ENCODE data around the gene TULP4. TPM values are rescaled to one million over a fixed set of nuclear protein-coding genes. Genes with fewer than 3 reads are reported as not detected.

The TULP4 gene
- total RNA-seq, 1 experiment from 2014 or later: 21.5 TPM

DNA sequence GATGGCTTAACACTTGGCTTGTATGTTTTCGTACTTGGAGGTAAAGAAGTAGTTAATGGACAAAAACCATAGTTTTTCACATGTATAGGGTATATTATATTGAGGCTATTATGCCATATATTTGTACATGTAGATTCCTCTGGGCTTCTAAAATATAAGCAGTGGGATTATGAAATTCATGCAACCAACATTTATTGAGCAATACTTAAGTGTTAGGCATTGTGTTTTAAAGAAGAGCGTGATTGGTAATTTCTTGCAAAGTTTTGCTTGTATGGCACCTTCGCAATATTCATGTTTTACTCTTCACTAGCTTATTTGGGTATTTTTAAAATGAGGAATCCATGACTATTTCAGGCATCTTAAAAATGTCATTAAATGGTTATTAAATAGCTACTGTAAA lies 2.5 kb downstream of the TULP4 start:
- ChIA-PET POLR2A (ENCODE audit: unreplicated experiment) (no interaction called here), CTCF (no interaction called here)
- Histone ChIP-seq H4K20me1 (ENCODE audit: low read length) (no peaks in the 10 kb centered on the region), H3K9me2 (replicated peaks; ENCODE audit: low read length) (no peaks in the 10 kb centered on the region), H3K9me3 (ENCODE audit: low read length) (no peaks in the 10 kb centered on the region), H3K4me2 (ENCODE audit: low read length) (no peak overlapping the region), H3K27me3 (ENCODE audit: low read length) (no peaks in the 10 kb centered on the region), H3K4me3 (ENCODE audit: low read length) (no peak overlapping the region), H3K36me3 (ENCODE audit: low read depth, low read length) (no peaks in the 10 kb centered on the region), H3F3A (ENCODE audit: low read length, unreplicated experiment) (no peaks in the 10 kb centered on the region), H3K9ac (ENCODE audit: low read length) (no peak overlapping the region), H2AFZ (ENCODE audit: low read length) (no peak overlapping the region), H3K4me1 (ENCODE audit: insufficient read depth, low read length) (peaks cover 5% of the 10 kb centered on the region; the same call in 1 of the 2 replicates), H3K27ac (ENCODE audit: low read length) (no peak overlapping the region), H3K79me2 (ENCODE audit: low read length) (peaks cover 24% of the 10 kb centered on the region)
- intact Hi-C loops (cut with micrococcal nuclease): no loop called here
- ATAC-seq (no peak), DNase-seq (no peak)
- no TSS peak for BruUV-seq (replicated peaks)
- TF ChIP-seq, protein P1, sequence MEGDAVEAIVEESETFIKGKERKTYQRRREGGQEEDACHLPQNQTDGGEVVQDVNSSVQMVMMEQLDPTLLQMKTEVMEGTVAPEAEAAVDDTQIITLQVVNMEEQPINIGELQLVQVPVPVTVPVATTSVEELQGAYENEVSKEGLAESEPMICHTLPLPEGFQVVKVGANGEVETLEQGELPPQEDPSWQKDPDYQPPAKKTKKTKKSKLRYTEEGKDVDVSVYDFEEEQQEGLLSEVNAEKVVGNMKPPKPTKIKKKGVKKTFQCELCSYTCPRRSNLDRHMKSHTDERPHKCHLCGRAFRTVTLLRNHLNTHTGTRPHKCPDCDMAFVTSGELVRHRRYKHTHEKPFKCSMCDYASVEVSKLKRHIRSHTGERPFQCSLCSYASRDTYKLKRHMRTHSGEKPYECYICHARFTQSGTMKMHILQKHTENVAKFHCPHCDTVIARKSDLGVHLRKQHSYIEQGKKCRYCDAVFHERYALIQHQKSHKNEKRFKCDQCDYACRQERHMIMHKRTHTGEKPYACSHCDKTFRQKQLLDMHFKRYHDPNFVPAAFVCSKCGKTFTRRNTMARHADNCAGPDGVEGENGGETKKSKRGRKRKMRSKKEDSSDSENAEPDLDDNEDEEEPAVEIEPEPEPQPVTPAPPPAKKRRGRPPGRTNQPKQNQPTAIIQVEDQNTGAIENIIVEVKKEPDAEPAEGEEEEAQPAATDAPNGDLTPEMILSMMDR (conservative IDR thresholded peaks at IDR 0.05; ENCODE audit: low read depth, low read length): no peak
- TF ChIP-seq EZH2 (IDR thresholded peaks at IDR 0.05; ENCODE audit: low read length, unreplicated experiment) (no peak), EZH2phosphoT487 (IDR thresholded peaks at IDR 0.05; ENCODE audit: borderline replicate concordance, low read length) (no peak)

DNA sequence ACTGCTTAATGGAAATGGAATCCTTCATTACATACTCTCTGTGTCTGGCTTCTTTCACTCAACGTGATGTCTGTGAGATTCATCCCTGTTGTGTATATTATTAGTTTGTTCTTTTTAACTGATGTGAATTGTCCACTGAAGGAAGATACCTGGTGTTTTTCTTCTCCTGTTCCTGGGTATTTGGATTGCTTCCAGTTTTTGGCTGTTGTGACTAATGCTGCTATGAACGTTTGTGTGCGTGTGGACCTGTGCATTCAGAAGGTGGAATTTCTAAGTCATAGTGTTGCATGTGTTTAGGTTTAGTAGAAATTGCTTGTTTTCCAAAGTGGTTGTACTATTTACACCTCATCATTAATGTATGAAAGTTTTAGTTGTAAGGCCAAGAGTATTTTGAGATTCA lies 3.8 kb downstream of the TULP4 start:
- Histone ChIP-seq H3K27ac (ENCODE audit: low read length) (no peak overlapping the region), H3K4me1 (ENCODE audit: insufficient read depth, low read length) (peaks cover 5% of the 10 kb centered on the region; the same call in 1 of the 2 replicates), H3K36me3 (ENCODE audit: low read depth, low read length) (no peaks in the 10 kb centered on the region), H3K9me2 (replicated peaks; ENCODE audit: low read length) (no peaks in the 10 kb centered on the region), H3F3A (ENCODE audit: low read length, unreplicated experiment) (no peaks in the 10 kb centered on the region), H3K9ac (ENCODE audit: low read length) (no peak overlapping the region), H3K4me2 (ENCODE audit: low read length) (no peak overlapping the region), H4K20me1 (ENCODE audit: low read length) (no peaks in the 10 kb centered on the region), H3K9me3 (ENCODE audit: low read length) (no peaks in the 10 kb centered on the region), H2AFZ (ENCODE audit: low read length) (no peak overlapping the region), H3K79me2 (ENCODE audit: low read length) (peaks cover 35% of the 10 kb centered on the region), H3K4me3 (ENCODE audit: low read length) (no peak overlapping the region), H3K27me3 (ENCODE audit: low read length) (no peaks in the 10 kb centered on the region)
- TF ChIP-seq, protein P1 (conservative IDR thresholded peaks at IDR 0.05; ENCODE audit: low read depth, low read length): no peak
- no peak for TF ChIP-seq EZH2phosphoT487 (IDR thresholded peaks at IDR 0.05; ENCODE audit: borderline replicate concordance, low read length)
- no peak for TF ChIP-seq EZH2 (IDR thresholded peaks at IDR 0.05; ENCODE audit: low read length, unreplicated experiment)
- ATAC-seq (no peak), DNase-seq (peak; percentile 61)
- intact Hi-C loops (cut with micrococcal nuclease): no loop called here
- ChIA-PET POLR2A (ENCODE audit: unreplicated experiment) (no interaction called here), CTCF (no interaction called here)
- BruUV-seq (replicated peaks): no TSS peak

DNA sequence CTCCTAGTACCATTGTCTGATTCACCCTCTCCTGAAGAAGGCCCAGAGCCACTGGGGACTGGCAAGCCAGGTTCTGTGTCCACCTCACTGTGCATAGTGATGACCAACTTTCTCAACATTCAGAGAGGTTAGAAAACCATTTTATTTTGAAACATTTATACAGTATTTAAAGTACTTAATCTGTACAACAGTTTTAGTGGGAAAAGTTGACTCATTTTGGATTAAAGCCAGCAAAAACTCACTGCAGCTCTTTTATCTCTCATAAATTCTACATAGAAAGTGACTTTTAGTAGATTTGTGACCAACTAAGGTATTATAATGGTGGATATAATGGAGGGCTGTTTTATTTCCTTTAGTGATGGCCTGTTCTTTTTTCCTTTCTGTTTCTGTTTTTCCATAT lies 9.7 kb downstream of the TULP4 start:
- H3K36me3 ChIP-seq (ENCODE audit: low read depth, low read length): no peaks in the 10 kb centered on the region
- no peak overlapping the region for H3K9ac ChIP-seq (ENCODE audit: low read length)
- H3K27ac ChIP-seq (ENCODE audit: low read length): peak overlapping the region; percentile 42
- no peaks in the 10 kb centered on the region for H3K9me2 ChIP-seq (replicated peaks; ENCODE audit: low read length)
- H2AFZ ChIP-seq (ENCODE audit: low read length): no peak overlapping the region
- peaks cover 8% of the 10 kb centered on the region for H3F3A ChIP-seq (ENCODE audit: low read length, unreplicated experiment)
- H3K79me2 ChIP-seq (ENCODE audit: low read length): peaks cover 78% of the 10 kb centered on the region
- TF ChIP-seq EZH2 (IDR thresholded peaks at IDR 0.05; ENCODE audit: low read length, unreplicated experiment): no peak
- no peak overlapping the region for H3K4me3 ChIP-seq (ENCODE audit: low read length)
- BruUV-seq (replicated peaks): no TSS peak
- H3K27me3 ChIP-seq (ENCODE audit: low read length): no peaks in the 10 kb centered on the region
- H3K4me1 ChIP-seq (ENCODE audit: insufficient read depth, low read length): peaks cover 31% of the 10 kb centered on the region
- ATAC-seq: peak; percentile 63
- H3K4me2 ChIP-seq (ENCODE audit: low read length): peak overlapping the region; percentile 48
- intact Hi-C loops (cut with micrococcal nuclease): no loop called here
- H3K9me3 ChIP-seq (ENCODE audit: low read length): no peaks in the 10 kb centered on the region
- no peaks in the 10 kb centered on the region for H4K20me1 ChIP-seq (ENCODE audit: low read length)
- ChIA-PET POLR2A (ENCODE audit: unreplicated experiment) (no interaction called here), CTCF (no interaction called here)
- peak; percentile 79 for DNase-seq

Data from PC-3 (cell line).